Measurements from ENCODE around the gene NSL1. TPM values are rescaled to one million over a fixed set of nuclear protein-coding genes. Genes with fewer than 3 reads are reported as not detected.

The NSL1 gene
- total RNA-seq, 1 donor = 43.9 TPM

DNA sequence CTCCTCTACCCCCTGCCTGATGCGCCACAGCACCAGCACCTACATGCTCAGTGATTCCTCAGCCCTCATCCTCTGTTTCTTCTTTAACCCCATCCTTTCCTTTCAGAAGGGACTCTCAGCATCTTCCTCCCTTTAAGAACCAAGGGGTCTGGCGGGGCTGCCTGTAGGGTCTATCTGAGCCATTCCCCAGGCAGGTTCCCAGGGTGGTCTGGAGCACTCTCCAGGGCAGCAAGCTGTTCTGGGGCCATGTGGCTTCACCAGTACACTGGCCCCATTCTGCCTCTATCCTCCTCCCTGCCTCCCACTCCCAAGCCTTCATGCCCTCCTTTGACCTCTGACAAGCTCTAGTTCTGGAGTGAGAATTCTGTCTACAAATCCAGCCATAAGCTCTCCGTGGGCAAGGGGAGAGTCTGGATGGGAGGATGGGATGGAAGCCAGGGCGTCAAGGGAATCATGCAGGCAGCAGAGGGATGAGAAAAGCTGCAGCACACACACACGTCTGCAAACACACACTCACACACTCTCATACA is 102.3 kb downstream of the NSL1 start:
- no peak for DNase-seq (ENCODE audit: low read depth in 2 of 3, low spot score in 2 of 3)

DNA sequence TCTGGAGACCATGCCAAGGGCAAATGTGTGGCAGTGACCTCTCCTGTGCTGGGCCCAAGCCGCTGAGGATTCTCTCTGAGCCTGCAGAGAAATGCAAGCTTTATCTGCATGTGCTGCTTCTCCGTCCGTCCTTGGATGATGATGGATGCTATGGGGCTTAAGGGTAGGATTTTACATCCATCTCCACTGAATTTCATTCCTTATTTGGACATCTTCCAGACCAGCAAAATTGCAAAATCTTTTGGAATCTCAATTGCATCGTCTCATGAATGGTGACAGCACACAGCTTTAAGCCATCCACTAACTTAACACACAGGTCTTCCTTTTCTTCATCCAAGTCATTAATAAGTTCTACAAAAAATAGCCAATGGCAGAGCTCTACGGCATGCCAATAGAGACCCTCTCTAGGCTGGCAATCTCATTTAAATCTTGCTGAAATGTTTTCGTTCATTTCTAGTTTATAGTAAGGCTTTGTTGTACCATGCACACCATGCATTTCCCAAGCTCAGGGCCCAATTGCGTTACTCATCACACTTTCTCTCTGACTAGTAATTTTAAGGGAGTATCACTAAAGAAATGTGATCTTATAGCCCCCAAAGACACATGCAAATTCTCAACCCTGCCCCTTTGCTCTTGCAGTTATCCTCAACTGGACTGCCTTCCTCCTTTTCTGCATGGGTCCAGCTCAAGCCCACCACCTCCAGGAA is 103.1 kb downstream of the NSL1 start:
- no peak for DNase-seq (ENCODE audit: low read depth in 2 of 3, low spot score in 2 of 3)

- no peak for DNase-seq (ENCODE audit: low read depth in 2 of 3, low spot score in 2 of 3)
Observed at GRCh38 chr1:212687811-212688210, 103.8 kb downstream of the NSL1 start.

DNA sequence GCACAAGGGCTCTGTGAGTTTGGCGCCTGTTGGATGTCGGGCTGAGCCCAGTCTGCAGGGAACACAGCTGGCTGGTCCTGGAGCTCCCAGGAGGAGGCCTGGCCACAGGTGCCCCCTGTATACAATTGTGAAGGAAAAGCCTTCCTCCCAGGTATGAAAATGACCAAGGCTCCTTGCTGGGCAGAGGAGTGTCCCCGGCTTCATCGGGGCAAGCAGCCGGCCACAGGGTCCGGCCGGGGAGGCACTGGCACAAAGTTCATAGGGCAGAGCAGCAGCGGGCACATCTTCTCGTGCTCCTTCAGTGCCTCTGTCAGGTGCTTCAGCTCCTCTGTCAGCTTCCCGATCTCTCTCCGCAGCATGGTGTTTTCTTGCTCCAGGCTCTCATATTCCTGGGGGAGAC is 105.0 kb downstream of the NSL1 start:
- no peak for DNase-seq (ENCODE audit: low read depth in 2 of 3, low spot score in 2 of 3)

GRCh38 chr1:212686069-212686468 is 105.5 kb downstream of the NSL1 start:
- no peak for DNase-seq (ENCODE audit: low read depth in 2 of 3, low spot score in 2 of 3)

DNA sequence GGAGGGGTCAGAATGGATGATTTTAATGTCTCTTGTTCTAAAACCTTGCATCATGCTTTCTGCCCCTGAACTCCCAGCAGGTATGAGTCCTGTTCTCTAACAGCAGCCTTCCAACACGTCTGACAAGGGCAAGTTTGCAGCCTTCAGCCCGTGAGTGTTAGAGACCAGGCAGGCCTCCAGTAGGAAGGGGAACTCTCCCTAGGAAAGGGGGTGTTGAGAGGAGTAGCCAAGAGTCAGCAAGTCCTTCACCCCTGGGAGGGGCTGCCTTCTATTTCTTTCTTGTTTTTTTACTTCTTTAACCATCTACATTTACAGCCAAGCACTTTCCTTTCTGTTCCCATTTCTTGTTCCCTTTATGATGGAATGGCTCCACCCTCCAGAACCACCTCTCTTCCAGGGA is 106.1 kb downstream of the NSL1 start:
- DNase-seq (ENCODE audit: low read depth in 2 of 3, low spot score in 2 of 3) = no peak

DNA sequence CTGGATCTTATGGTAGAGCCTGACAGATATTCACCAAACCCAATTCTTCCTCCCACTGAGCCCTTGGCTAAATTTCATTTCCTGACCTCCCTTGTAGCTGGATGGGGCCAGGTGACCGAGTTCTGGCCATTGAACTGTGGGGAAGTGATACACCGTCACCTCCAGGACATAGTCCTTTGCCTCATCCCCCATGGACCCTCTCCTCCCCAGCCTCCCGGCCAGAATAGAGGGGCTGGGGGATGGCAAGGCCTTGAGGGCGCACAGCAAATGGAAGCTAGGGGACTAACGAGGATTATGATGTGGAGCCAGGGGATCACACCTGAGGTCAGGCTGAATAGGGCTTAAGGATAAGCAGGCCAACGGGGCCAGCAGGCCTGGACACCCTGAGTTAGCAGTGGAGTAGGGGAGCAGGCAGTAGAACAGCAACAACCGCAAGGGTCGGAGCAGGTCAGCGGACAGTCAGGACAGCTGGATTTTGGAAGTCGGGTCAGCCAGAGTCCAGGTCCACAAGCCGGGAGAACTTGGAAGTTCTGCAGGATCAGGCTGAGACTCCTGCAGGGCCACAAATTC is 107.0 kb downstream of the NSL1 start:
- no peak for DNase-seq (ENCODE audit: low read depth in 2 of 3, low spot score in 2 of 3)

GRCh38 chr1:212684076-212684475 is 107.5 kb downstream of the NSL1 start:
- DNase-seq (ENCODE audit: low read depth in 2 of 3, low spot score in 2 of 3) = no peak

DNA sequence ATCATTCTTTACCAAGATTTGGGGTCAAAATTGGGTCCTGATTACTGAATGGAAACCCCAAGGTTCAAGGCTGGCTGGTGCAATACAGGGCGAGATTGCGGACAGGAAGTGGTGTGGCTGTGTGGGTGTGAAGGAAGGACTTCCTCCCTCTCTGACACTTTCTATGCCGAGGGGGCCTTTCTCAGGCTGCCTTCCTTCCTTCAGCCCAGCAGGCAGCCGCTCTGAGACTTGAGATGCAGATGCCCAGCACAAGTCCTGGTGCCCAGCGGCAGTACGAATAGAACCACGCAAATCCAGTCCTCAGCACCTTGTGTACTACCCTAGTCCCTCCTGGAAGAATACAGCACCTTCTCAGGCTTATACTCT is 108.2 kb downstream of the NSL1 start:
- no peak for DNase-seq (ENCODE audit: low read depth in 2 of 3, low spot score in 2 of 3)

GRCh38 chr1:212680680-212681389 is 110.7 kb downstream of the NSL1 start:
- no peak for DNase-seq (ENCODE audit: low read depth in 2 of 3, low spot score in 2 of 3)

DNA sequence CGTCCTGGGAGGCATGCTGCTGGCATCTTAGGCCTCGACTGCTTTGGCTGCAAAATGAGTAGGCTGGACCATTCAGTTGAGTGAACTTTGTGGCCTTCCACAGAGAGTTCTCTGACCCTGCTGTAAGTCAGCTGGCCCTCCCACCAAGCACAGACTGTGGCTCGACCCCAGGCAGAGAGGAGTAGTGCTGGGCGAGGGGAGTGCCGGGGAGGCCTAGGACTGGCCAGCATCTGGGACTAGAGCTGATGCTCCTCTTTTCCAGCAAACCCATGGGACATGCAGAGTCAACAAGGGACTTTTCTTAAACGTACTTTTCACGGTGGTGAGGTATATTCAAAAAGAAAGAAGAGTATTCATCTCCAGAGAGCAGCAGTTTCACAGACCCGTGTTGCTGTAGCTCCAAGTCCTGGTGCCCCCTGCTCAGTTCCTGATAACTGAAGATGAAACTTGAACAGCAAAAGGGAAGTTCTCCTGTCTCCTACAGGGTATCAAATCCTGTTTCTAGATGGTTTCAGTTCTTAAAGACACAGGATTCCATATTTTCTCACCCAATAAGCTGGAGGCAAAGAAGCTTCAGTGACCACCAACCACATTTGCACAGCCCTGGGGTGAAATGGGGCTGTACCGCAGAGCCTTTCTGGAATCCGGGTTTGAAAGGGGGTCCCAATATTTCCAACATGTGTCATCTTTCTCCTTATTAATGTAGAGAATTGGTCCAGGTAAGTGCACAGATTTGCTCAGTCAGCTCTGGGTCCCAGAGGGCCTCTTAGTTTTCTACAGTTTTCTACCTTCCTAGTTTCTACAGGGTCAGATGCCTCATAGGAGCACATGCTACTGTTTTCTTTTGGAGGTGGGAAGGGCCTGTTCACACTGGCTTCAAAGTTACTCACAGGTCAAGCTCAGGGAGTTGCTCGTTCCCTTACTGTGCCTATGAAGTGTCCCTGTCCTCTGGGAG is 112.8 kb downstream of the NSL1 start:
- no peak for DNase-seq (ENCODE audit: low read depth in 2 of 3, low spot score in 2 of 3)

- DNase-seq (ENCODE audit: low read depth in 2 of 3, low spot score in 2 of 3) = no peak
Observed at GRCh38 chr1:212677573-212677972, 114.0 kb downstream of the NSL1 start.

- DNase-seq (ENCODE audit: low read depth in 2 of 3, low spot score in 2 of 3) = no peak
Observed at GRCh38 chr1:212677136-212677535, 114.4 kb downstream of the NSL1 start.

Other genes starting within 250 kb of the NSL1 start
- 45.0 TPM for gene ATF3, start 183.0 kb downstream of the NSL1 start, total RNA-seq
- 3.2 TPM for gene BATF3, start 91.9 kb downstream of the NSL1 start, total RNA-seq
- gene TATDN3, start 117 bp upstream of the NSL1 start, total RNA-seq = 7.8 TPM
- gene SPATA45, start 55.9 kb upstream of the NSL1 start, total RNA-seq = not detected
- 18.3 TPM for gene FLVCR1, start 66.5 kb upstream of the NSL1 start, total RNA-seq
- gene VASH2, start 158.8 kb upstream of the NSL1 start, total RNA-seq = 0.81 TPM
- 39.9 TPM for gene ANGEL2, start 224.1 kb upstream of the NSL1 start, total RNA-seq

All from hematopoietic multipotent progenitor cell (in vitro differentiated cells).